Sciatic nerve (tissue), 2 donors: ENCODE results near the gene C16orf96. TPM values are rescaled to one million over a fixed set of nuclear protein-coding genes. Genes with fewer than 3 reads are reported as not detected.

ENCODE experiments used
- ATAC-seq: fragments of 200-7000 bp; cut with Tn5 transposase; one replicate; pipeline ENCODE4 v1.9.1; 2020; ENCODE audit warnings: mild to moderate bottlenecking, moderate library complexity
- DNase-seq: peaks from one replicate; pipeline ENCODE4 v3.0.0-alpha.2; 2020; ENCODE audit warnings: low spot score
- intact Hi-C: fragments of 100-400 bp; cut with DNase I; formaldehyde crosslinking; loops from one replicate; pipeline ENCODE4 v1.14.2; 2022
- total RNA-seq: library from RNA; stranded (reverse); fragmentation: NEBNext Ultra II Directional; extraction: Animal tissue kit (Norgen Biotek cat#: 25700); gene quantifications from one replicate; pipeline ENCODE4 v1.2.1, GENCODE V29; 2021
- donor health status: DM: no; HTN: no; CAD: no.
- donor health status: DM: no; HTN: no; CAD: no.

C16orf96 gene
- 0.22 TPM for total RNA-seq

GRCh38 chr16:4556112-4556511 is at the start of gene C16orf96:
TSS of gene C16orf96 (plus strand) at chr16:4556340. CDS start at chr16:4556490, 150 bp downstream.
- DNase-seq (no peak), ATAC-seq (no peak)
- intact Hi-C loops: no loop called here

DNA sequence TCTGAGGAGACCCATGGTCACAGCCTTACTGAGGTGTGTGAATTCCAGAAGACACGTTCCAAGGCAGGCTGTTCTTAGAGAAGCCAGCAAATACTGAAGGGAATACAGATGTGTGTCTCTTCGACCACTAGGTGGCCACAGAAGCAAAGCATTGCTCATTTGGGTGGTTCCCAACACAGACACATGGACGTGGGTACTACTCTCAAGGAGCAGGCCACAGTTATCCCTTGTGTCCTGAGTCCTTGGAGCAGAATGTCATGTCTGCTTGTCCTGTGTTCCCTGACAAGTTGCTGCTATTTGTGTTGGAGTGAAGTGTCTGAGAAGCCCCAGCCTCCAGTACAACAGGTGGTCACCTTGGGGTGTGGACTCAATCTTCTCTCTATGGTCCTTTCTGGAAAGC is 49.7 kb upstream of the C16orf96 start:
- ATAC-seq: peak; percentile 87
- intact Hi-C loops: no loop called here
- DNase-seq: no peak

GRCh38 chr16:4507588-4508345 is 48.4 kb upstream of the C16orf96 start:
- DNase-seq: no peak
- intact Hi-C loops: no loop called here
- no peak for ATAC-seq

GRCh38 chr16:4508806-4509205 is 47.3 kb upstream of the C16orf96 start:
- intact Hi-C loops: no loop called here
- no peak for DNase-seq

GRCh38 chr16:4509420-4509819 is 46.7 kb upstream of the C16orf96 start:
- ATAC-seq (no peak), DNase-seq (no peak)
- intact Hi-C loops: no loop called here

More at GRCh38 chr16:4508806-4509205, 47.3 kb upstream of the C16orf96 start:
- ATAC-seq: no peak

GRCh38 chr16:4510131-4510530 is 46.0 kb upstream of the C16orf96 start:
- intact Hi-C loops: loop anchor here (5.0 kb wide), 1 partner anchor 37 kb away; no protein-coding TSS in a partner anchor
- DNase-seq: no peak
- no peak for ATAC-seq

GRCh38 chr16:4510747-4511426 is 45.3 kb upstream of the C16orf96 start:
- no peak for ATAC-seq
- no peak for DNase-seq
- intact Hi-C loops: loop anchor here (5.0 kb wide), 1 partner anchor 36 kb away; no protein-coding TSS in a partner anchor

DNA sequence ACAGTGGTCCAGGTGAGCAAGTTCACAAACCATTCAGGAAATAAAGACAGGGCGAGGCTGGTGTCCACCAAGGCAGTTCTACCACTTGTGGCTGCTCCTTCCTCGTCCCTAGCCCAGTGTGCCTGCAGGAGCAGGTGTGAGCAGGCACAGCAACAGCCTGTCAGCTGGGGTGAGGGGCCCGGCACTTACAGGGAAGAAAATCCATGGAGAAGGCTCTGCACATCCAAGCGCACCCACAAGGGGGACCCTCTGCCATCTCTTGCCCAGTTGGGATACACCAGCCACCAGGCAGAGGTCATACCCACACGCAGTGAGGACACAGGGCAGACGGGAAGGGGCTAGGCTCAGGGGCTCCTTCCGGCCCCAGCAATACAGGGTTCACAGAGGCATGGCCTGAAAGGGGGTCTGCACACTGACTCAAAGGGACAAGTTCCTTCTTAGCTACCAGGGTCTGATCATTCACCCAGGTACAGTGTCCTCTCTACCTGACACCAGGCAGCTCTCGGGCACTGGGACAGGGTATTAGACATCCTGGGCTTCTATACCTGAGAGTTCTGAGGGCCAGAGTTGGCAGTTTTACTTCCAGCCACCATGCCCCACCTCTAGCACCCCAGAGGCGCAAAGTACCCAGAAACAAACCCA is 44.6 kb upstream of the C16orf96 start:
- intact Hi-C loops: loop anchor here (5.0 kb wide), 1 partner anchor 36 kb away; no protein-coding TSS in a partner anchor
- ATAC-seq (peak; percentile 14), DNase-seq (no peak)

DNA sequence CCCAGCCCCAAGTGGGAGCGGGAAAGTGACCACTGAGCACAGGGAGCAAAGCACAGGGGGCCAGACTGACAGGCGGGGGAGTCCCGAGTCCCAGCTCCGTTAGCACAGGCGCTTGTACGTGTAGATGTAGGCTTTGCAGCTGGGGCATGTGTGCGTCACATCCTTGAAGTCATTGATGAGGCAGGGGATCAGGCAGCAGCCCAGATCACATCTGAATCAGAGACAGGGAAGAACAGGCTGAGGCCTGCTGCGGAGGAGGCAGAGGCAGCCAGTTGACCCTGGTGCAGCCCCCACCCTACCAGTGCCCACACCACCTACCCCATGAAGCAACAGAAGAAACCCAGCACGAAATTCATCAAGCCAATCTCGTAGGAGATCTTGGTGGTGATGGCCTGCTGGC is 43.7 kb upstream of the C16orf96 start:
- DNase-seq: no peak
- no peak for ATAC-seq
- intact Hi-C loops: loop anchor here (5.0 kb wide), 1 partner anchor 35 kb away; no protein-coding TSS in a partner anchor

DNA sequence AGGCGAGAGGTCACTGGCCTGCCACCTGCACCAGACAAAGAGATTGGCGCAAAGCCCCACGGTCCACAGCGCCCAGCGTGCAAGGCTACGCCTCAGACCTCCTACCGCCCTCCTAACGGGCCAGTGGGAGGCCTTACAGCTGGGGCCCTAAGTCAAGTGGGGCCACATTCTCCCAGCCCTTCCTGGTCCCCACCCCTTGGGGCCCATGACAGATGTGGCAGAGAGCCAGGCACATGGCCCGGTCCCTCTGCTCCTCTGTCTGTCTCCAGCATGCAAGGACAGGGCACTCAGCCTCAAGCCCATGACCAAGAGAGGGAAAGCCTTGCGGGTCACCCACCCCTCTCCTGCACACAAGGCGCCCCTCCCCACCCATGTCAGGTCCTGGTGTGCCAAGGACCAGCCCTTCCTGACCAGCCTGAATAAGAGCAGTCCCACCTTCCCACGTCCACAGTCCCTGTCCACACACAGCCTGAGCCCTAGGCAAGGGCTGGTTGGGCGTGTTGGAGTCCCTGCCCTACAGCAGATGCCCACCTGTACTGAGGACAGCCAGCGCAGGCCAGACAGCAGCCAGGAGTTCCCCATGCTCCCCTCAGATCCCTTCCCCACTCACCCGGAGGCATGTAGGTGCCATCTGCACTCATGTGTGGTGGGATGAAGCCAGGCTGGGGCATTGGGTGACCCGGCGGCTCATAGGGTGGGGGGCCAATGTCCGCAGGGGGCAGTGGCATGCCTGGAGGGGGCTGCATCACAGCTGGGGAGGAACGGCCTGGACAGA is 42.9 kb upstream of the C16orf96 start:
- ATAC-seq: peak; percentile 2
- no peak for DNase-seq
- intact Hi-C loops: loop anchor here (5.0 kb wide), 1 partner anchor 34 kb away; no protein-coding TSS in a partner anchor

GRCh38 chr16:4513881-4514280 is 42.3 kb upstream of the C16orf96 start:
- no peak for ATAC-seq

GRCh38 chr16:4514606-4515005 is 41.5 kb upstream of the C16orf96 start:
- intact Hi-C loops: loop anchor here (5.0 kb wide), 1 partner anchor 33 kb away; no protein-coding TSS in a partner anchor
- DNase-seq (no peak), ATAC-seq (peak; percentile 19)

More at GRCh38 chr16:4513881-4514280, 42.3 kb upstream of the C16orf96 start:
- no peak for DNase-seq
- intact Hi-C loops: loop anchor here (5.0 kb wide), 1 partner anchor 33 kb away; no protein-coding TSS in a partner anchor

DNA sequence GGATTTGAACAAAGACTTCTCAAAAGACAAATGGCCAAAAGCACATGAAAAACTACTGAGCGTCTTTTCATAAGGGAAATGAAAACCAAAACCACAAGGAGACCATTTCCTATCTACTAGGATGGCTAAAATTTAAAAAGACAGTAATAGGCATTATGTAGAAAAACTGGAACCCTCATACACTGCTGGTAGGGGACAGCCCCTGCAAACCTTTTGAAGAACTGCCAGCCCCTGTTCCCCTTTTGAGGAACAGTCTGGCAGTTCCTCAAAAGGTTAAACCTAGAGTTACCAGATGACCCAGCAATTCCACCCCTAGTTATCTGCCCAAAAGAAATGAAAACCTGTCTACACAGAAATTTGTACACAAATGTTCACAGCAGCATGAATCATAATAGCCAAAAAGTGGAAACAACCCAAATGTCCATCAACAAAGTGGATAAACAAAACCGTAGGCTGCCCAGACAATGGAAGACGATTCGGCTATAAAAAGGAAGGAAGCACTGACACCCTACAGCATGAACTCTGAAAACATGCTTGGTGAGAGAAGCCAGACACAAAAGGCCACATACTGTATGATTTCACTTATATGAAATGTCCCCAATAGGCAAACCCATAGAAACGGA is 40.4 kb upstream of the C16orf96 start:
- DNase-seq (no peak), ATAC-seq (peak; percentile 45)
- intact Hi-C loops: no loop called here

- DNase-seq (no peak), ATAC-seq (no peak)
- intact Hi-C loops: no loop called here
Observed at GRCh38 chr16:4517812-4518680, 38.1 kb upstream of the C16orf96 start.

GRCh38 chr16:4519274-4520058 is 36.7 kb upstream of the C16orf96 start:
- intact Hi-C loops: no loop called here
- no peak for ATAC-seq
- DNase-seq: no peak

DNA sequence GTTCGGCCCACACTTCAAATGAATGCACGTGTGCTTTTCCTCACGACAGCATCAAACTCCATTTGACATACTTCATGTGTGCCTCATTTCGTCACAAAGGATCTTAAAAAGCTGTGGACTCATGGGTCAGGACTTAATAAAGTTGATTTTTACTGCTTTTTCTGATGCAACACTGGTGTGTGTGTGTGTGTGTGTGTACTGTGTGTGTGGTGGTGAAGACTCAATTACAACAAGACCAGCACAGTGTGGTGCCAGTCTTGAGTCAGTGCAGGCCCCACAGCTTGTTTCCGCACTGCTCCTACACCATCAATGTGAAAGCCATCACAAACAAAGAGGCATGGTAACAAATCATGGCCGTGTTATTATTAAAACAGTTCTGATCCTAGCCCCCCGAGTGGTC is 35.2 kb upstream of the C16orf96 start:
- ATAC-seq (no peak), DNase-seq (no peak)
- intact Hi-C loops: no loop called here
